K562 (cell line): ENCODE data around the gene FBXO17. TPM values are rescaled to one million over a fixed set of nuclear protein-coding genes. Genes with fewer than 3 reads are reported as not detected.

ENCODE experiments used
- BRD4 ChIP-seq: fragments of 200-600 bp; sonication (generic); IDR thresholded peaks from 2 replicates; pipeline ENCODE4 v1.6.1; 2017; ENCODE audit warnings: inconsistent platforms
- EHMT2 ChIP-seq: fragments of 450-650 bp; IDR thresholded peaks from 2 replicates; pipeline ENCODE4 v1.6.1; 2018; ENCODE audit warnings: antibody characterized with exemption
- EP400 ChIP-seq: fragments of 450-650 bp; IDR thresholded peaks from 2 replicates; pipeline ENCODE4 v1.6.1; 2017; ENCODE audit warnings: antibody characterized with exemption, mild to moderate bottlenecking, moderate library complexity
- FOXA1 ChIP-seq: fragments of 450-650 bp; IDR thresholded peaks from 2 replicates; pipeline ENCODE4 v1.6.1; 2016; ENCODE audit warnings: mild to moderate bottlenecking, borderline replicate concordance
- GTF2F1 ChIP-seq: IDR thresholded peaks from 2 replicates; pipeline ENCODE4 v1.6.1; 2011; ENCODE audit warnings: low read depth, low read length, improper control_type of control experiment
- HDAC3 ChIP-seq: fragments of 450-650 bp; IDR thresholded peaks from 2 replicates; pipeline ENCODE4 v1.6.1; 2018; ENCODE audit warnings: borderline replicate concordance, mild to moderate bottlenecking, moderate library complexity; ENCODE audit not compliant: partially characterized antibody
- KHSRP ChIP-seq: fragments of 450-650 bp; IDR thresholded peaks from 2 replicates; pipeline ENCODE4 v1.6.1; 2017
- MEF2A ChIP-seq: IDR thresholded peaks from 2 replicates; pipeline ENCODE4 v1.6.1; 2011; ENCODE audit warnings: low read depth, mild to moderate bottlenecking, low read length, moderate library complexity; ENCODE audit not compliant: control insufficient read depth
- MYBL2 ChIP-seq, 2 experiments: fragments of 450-650 bp in 1 of 2; sonication (generic) in 1 of 2; formaldehyde crosslinking in 1 of 2; IDR thresholded peaks; 2 replicates each; pipeline versions ENCODE4 v1.6.1 to v1.8.1; 2017 to 2022; ENCODE audit warnings: borderline replicate concordance in 1 of 2, inconsistent platforms in 1 of 2, low read depth in 1 of 2, mild to moderate bottlenecking in 1 of 2, missing genetic modification reagents in 1 of 2, moderate library complexity in 1 of 2
- NFIX ChIP-seq: fragments of 250-450 bp; sonication (Bioruptor Pico); IDR thresholded peaks from 2 replicates; pipeline ENCODE4 v1.4.0; 2020; ENCODE audit warnings: low read depth, mild to moderate bottlenecking, moderate library complexity
- PHF8 ChIP-seq: fragments of 200-600 bp; sonication (generic); IDR thresholded peaks from 2 replicates; pipeline ENCODE4 v1.6.1; 2012; ENCODE audit warnings: mixed run types, mild to moderate bottlenecking, inconsistent platforms, low read length, moderate library complexity, borderline replicate concordance
- PYGO2 ChIP-seq: fragments of 450-650 bp; IDR thresholded peaks from 2 replicates; pipeline ENCODE4 v1.6.1; 2016; ENCODE audit warnings: mild to moderate bottlenecking, missing genetic modification characterization, moderate library complexity, missing compliant biosample characterization
- RBM39 ChIP-seq: fragments of 200-400 bp; formaldehyde crosslinking; optimal IDR thresholded peaks from 2 replicates; pipeline ENCODE3; 2018; ENCODE audit warnings: low read depth, low read length
- RFX1 ChIP-seq: fragments of 450-650 bp; IDR thresholded peaks from 2 replicates; pipeline ENCODE4 v1.6.1; 2016; ENCODE audit warnings: mild to moderate bottlenecking, moderate library complexity
- RFX5 ChIP-seq: IDR thresholded peaks from 2 replicates; pipeline ENCODE4 v1.6.1; 2011; ENCODE audit warnings: low read depth, mild to moderate bottlenecking, improper control_type of control experiment, low read length
- TCFL5 ChIP-seq: fragments of 250-450 bp; sonication (Bioruptor Pico); conservative IDR thresholded peaks from 2 replicates; pipeline ENCODE4 v1.6.1; 2021; ENCODE audit warnings: mild to moderate bottlenecking, moderate library complexity, matching md5 sums
- U2AF2 ChIP-seq: fragments of 200-400 bp; formaldehyde crosslinking; optimal IDR thresholded peaks from 2 replicates; pipeline ENCODE3; 2017; ENCODE audit warnings: low read depth, mild to moderate bottlenecking, low read length
- ZKSCAN8 ChIP-seq: fragments of 200-800 bp; sonication (Bioruptor generic); IDR thresholded peaks from 2 replicates; pipeline ENCODE4 v1.6.1; 2016; ENCODE audit warnings: missing genetic modification characterization, missing compliant biosample characterization
- ZNF212 ChIP-seq: fragments of 450-650 bp; formaldehyde crosslinking; IDR thresholded peaks from 2 replicates; pipeline ENCODE4 v1.4.0; 2020; ENCODE audit warnings: mild to moderate bottlenecking
- ZNF217 ChIP-seq: sonication (generic); formaldehyde crosslinking; IDR thresholded peaks from 2 replicates; pipeline ENCODE4 v1.8.0; 2022; ENCODE audit warnings: mild to moderate bottlenecking, missing genetic modification reagents
- ZNF324 ChIP-seq: fragments of 250-450 bp; sonication (Bioruptor Pico); IDR thresholded peaks from 2 replicates; pipeline ENCODE4 v1.4.0; 2020; ENCODE audit warnings: mild to moderate bottlenecking
- ZNF696 ChIP-seq: fragments of 250-450 bp; sonication (Bioruptor Pico); conservative IDR thresholded peaks from 2 replicates; pipeline ENCODE4 v1.4.0; 2020; ENCODE audit warnings: mild to moderate bottlenecking, moderate library complexity
- ZNF76 ChIP-seq: fragments of 250-450 bp; sonication (Bioruptor Pico); IDR thresholded peaks from 2 replicates; pipeline ENCODE4 v1.4.0; 2020; ENCODE audit warnings: mild to moderate bottlenecking, moderate library complexity, borderline replicate concordance
- polyA plus RNA-seq, 8 experiments: library from polyadenylated mRNA; depleted of rRNA in 4 of 8; stranded (reverse) in 5 of 8; unstranded in 3 of 8; fragments of >200 nt; fragmentation: Nextera tagmentation in 2 of 8; fragmentation: Illumina TruSeq in 1 of 8; extraction: Ambion mirVana in 2 of 8; extraction: Trizol in 1 of 8; gene quantifications; 2 replicates each; pipeline versions ENCODE4 v1.2.1 to v1.2.3, GENCODE V29; 2011 to 2014; ENCODE audit warnings: inconsistent platforms in 1 of 8, missing spikeins in 1 of 8
- total RNA-seq, 7 experiments: library from RNA; depleted of rRNA in 6 of 7; stranded (reverse); fragments of >200 nt in 6 of 7; fragmentation: Illumina TruSeq in 2 of 7; extraction: Trizol in 2 of 7; gene quantifications; 2 replicates each; pipeline versions ENCODE4 v1.2.1 to v1.2.3, GENCODE V29; 2011 to 2021; ENCODE audit warnings: low replicate concordance in 1 of 7
- TF ChIP-seq, protein P1 (sequence below): fragments of 250-450 bp; sonication (Bioruptor Pico); IDR thresholded peaks from 2 replicates; pipeline ENCODE4 v1.8.0; 2022; ENCODE audit warnings: moderate library complexity, mild to moderate bottlenecking, inconsistent platforms
- TF ChIP-seq, protein P2 (sequence below): sonication (generic); formaldehyde crosslinking; IDR thresholded peaks from 2 replicates; pipeline ENCODE4 v1.8.0; 2022; ENCODE audit warnings: mild to moderate bottlenecking, low read depth, missing genetic modification reagents
- TF ChIP-seq, protein P3 (sequence below): fragments of 250-450 bp; sonication (Bioruptor Pico); IDR thresholded peaks from 2 replicates; pipeline ENCODE4 v1.8.0; 2021; ENCODE audit warnings: moderate library complexity, mild to moderate bottlenecking, inconsistent platforms
- TF ChIP-seq, protein P4 (sequence below): fragments of 450-650 bp; IDR thresholded peaks from 2 replicates; pipeline ENCODE4 v1.6.1; 2017; ENCODE audit warnings: mild to moderate bottlenecking, moderate library complexity

Gene FBXO17
- total and polyA plus RNA-seq, 9 of the 15 experiments (the other 6 are each of a cell fraction or from before 2014, with no cell fraction given) = 4.1 to 27.1 (median 19.0) TPM

DNA sequence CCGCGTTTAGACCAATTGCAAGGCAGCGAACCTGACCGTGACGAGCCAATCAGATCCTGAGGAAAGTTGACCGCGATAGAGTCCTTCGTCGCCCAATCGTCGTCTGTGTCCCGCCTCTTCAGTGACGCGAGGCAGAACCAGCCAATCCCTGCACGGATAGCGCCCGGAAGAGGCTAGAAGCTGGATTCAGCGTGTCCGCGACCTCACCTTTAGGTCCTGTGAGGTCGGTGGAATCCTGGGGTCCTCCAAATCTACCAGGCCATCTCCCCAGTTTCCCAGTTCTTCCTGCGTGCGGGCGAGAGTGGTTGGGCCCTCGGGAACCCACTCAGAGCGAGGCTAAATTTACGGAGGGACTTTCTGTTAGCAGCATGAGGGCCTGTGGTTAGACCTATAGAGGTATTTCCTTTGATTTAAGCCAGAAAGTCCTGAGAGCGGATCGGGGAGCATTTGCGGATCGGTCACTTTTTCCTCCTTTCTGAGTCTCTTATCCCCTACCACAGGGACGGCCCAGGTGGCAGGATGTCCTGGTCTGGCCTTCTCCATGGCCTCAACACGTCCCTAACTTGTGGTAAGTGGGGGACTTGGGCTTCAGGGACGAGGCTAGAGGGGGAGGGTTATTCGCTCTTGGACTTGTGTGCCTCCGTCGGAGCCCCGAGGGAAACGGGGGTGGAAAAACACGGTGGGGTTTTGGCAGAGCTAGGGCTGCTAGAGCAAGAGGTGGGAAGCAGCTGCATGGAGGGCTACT lies 44.6 kb downstream of the FBXO17 start, which contains the start of gene MRPS12 (continued):
- TF ChIP-seq RFX1 (no peak), PYGO2 (tag) (no peak), PHF8 (peak; percentile 81; the same call in 1 of the 2 replicates), RFX5 (peak; percentile 53; the same call in 1 of the 2 replicates), FOXA1 (no peak), RBM39 (no peak), ZNF696 (CRISPR knock-in tag) (no peak), BRD4 (no peak), TCFL5 (CRISPR knock-in tag) (no peak), U2AF2 (no peak), ZNF76 (CRISPR knock-in tag) (no peak), EHMT2 (no peak), ZNF217 (CRISPR knock-in tag) (no peak), MEF2A (no peak), ZNF212 (CRISPR knock-in tag) (no peak), KHSRP (no peak), MYBL2 (IDR thresholded peaks at IDR 0.05; ENCODE audit: low read depth) (no peak), MYBL2 (CRISPR knock-in tag; IDR thresholded peaks at IDR 0.05; ENCODE audit: borderline replicate concordance) (no peak), ZKSCAN8 (CRISPR knock-in tag) (no peak), HDAC3 (no peak), ZNF324 (no peak), NFIX (no peak), EP400 (peak; percentile 58), GTF2F1 (0 out of 2 replicates have a peak, but pooled peaks have one; percentile 69)
- TF ChIP-seq, protein P1, sequence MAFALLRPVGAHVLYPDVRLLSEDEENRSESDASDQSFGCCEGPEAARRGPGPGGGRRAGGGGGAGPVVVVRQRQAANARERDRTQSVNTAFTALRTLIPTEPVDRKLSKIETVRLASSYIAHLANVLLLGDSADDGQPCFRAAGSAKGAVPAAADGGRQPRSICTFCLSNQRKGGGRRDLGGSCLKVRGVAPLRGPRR = no peak
- TF ChIP-seq, protein P2, sequence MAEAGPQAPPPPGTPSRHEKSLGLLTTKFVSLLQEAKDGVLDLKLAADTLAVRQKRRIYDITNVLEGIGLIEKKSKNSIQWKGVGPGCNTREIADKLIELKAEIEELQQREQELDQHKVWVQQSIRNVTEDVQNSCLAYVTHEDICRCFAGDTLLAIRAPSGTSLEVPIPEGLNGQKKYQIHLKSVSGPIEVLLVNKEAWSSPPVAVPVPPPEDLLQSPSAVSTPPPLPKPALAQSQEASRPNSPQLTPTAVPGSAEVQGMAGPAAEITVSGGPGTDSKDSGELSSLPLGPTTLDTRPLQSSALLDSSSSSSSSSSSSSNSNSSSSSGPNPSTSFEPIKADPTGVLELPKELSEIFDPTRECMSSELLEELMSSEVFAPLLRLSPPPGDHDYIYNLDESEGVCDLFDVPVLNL (CRISPR knock-in tag) = no peak
- TF ChIP-seq, protein P3, sequence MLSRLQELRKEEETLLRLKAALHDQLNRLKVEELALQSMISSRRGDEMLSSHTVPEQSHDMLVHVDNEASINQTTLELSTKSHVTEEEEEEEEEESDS = no peak
- TF ChIP-seq, protein P4, sequence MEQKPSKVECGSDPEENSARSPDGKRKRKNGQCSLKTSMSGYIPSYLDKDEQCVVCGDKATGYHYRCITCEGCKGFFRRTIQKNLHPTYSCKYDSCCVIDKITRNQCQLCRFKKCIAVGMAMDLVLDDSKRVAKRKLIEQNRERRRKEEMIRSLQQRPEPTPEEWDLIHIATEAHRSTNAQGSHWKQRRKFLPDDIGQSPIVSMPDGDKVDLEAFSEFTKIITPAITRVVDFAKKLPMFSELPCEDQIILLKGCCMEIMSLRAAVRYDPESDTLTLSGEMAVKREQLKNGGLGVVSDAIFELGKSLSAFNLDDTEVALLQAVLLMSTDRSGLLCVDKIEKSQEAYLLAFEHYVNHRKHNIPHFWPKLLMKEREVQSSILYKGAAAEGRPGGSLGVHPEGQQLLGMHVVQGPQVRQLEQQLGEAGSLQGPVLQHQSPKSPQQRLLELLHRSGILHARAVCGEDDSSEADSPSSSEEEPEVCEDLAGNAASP = no peak
